ENCODE results near the gene SERHL2.

SERHL2 gene

GRCh38 chr22:42581762-42582716 is 28.3 kb downstream of the SERHL2 start:
- H3K9ac ChIP-seq (ENCODE audit: low read length in 5 of 5) = peak overlapping the region in 4 of 5 donors; percentile 56 to 79 (median 78)
- peaks cover 0 to 62% (median 51%) of the 10 kb centered on the region in 5 donors for H3K36me3 ChIP-seq (ENCODE audit: control insufficient read depth in 5 of 5, insufficient read depth in 5 of 5, low read length in 5 of 5)
- H3K27me3 ChIP-seq (ENCODE audit: control insufficient read depth in 5 of 5, insufficient read depth in 4 of 5, low read length in 5 of 5) = no peaks in the 10 kb centered on the region
- H3K4me3 ChIP-seq (ENCODE audit: low read depth in 1 of 5, low read length in 5 of 5) = peak overlapping the region; percentile 67 to 78 (median 68)
- peaks cover 0 to 15% (median 11%) of the 10 kb centered on the region in 5 donors for H3K4me1 ChIP-seq (ENCODE audit: control insufficient read depth in 5 of 5, insufficient read depth in 5 of 5, low read length in 5 of 5)
- no peaks in the 10 kb centered on the region for H3K9me3 ChIP-seq (ENCODE audit: control insufficient read depth in 5 of 5, low read length in 5 of 5)
- no peak overlapping the region for H3K27ac ChIP-seq (ENCODE audit: low read depth, low read length)

GRCh38 chr22:42582987-42583386 is 29.2 kb downstream of the SERHL2 start:
- Histone ChIP-seq H3K9me3 (ENCODE audit: control insufficient read depth in 5 of 5, low read length in 5 of 5) (no peaks in the 10 kb centered on the region), H3K27ac (ENCODE audit: low read depth, low read length) (no peak overlapping the region), H3K4me1 (ENCODE audit: control insufficient read depth in 5 of 5, insufficient read depth in 5 of 5, low read length in 5 of 5) (peaks cover 0 to 15% (median 11%) of the 10 kb centered on the region in 5 donors), H3K36me3 (ENCODE audit: control insufficient read depth in 5 of 5, insufficient read depth in 5 of 5, low read length in 5 of 5) (peaks cover 3 to 62% (median 52%) of the 10 kb centered on the region in 5 donors), H3K9ac (ENCODE audit: low read length in 5 of 5) (no peak overlapping the region), H3K27me3 (ENCODE audit: control insufficient read depth in 5 of 5, insufficient read depth in 4 of 5, low read length in 5 of 5) (no peaks in the 10 kb centered on the region), H3K4me3 (ENCODE audit: low read depth in 1 of 5, low read length in 5 of 5) (no peak overlapping the region)

GRCh38 chr22:42584364-42584940 is 30.7 kb downstream of the SERHL2 start:
- Histone ChIP-seq H3K9ac (ENCODE audit: low read length in 5 of 5) (no peak overlapping the region), H3K27ac (ENCODE audit: low read depth, low read length) (no peak overlapping the region), H3K36me3 (ENCODE audit: control insufficient read depth in 5 of 5, insufficient read depth in 5 of 5, low read length in 5 of 5) (peaks cover 3 to 64% (median 47%) of the 10 kb centered on the region in 5 donors), H3K27me3 (ENCODE audit: control insufficient read depth in 5 of 5, insufficient read depth in 4 of 5, low read length in 5 of 5) (no peaks in the 10 kb centered on the region), H3K9me3 (ENCODE audit: control insufficient read depth in 5 of 5, low read length in 5 of 5) (no peaks in the 10 kb centered on the region), H3K4me3 (ENCODE audit: low read depth in 1 of 5, low read length in 5 of 5) (no peak overlapping the region), H3K4me1 (ENCODE audit: control insufficient read depth in 5 of 5, insufficient read depth in 5 of 5, low read length in 5 of 5) (peaks cover 0 to 15% (median 11%) of the 10 kb centered on the region in 5 donors)

- Histone ChIP-seq H3K4me3 (ENCODE audit: low read depth in 1 of 5, low read length in 5 of 5) (no peak overlapping the region), H3K27ac (ENCODE audit: low read depth, low read length) (no peak overlapping the region), H3K9me3 (ENCODE audit: control insufficient read depth in 5 of 5, low read length in 5 of 5) (no peaks in the 10 kb centered on the region), H3K9ac (ENCODE audit: low read length in 5 of 5) (no peak overlapping the region), H3K27me3 (ENCODE audit: control insufficient read depth in 5 of 5, insufficient read depth in 4 of 5, low read length in 5 of 5) (no peaks in the 10 kb centered on the region), H3K4me1 (ENCODE audit: control insufficient read depth in 5 of 5, insufficient read depth in 5 of 5, low read length in 5 of 5) (peaks cover 0 to 15% (median 11%) of the 10 kb centered on the region in 5 donors), H3K36me3 (ENCODE audit: control insufficient read depth in 5 of 5, insufficient read depth in 5 of 5, low read length in 5 of 5) (peaks cover 3 to 64% (median 49%) of the 10 kb centered on the region in 5 donors)
These were observed 31.3 kb downstream of the SERHL2 start for GRCh38 chr22:42585096-42585495.

GRCh38 chr22:42586381-42586780 is 32.6 kb downstream of the SERHL2 start:
- Histone ChIP-seq H3K27me3 (ENCODE audit: control insufficient read depth in 5 of 5, insufficient read depth in 4 of 5, low read length in 5 of 5) (no peaks in the 10 kb centered on the region), H3K4me1 (ENCODE audit: control insufficient read depth in 5 of 5, insufficient read depth in 5 of 5, low read length in 5 of 5) (peaks cover 0 to 8% (median 6%) of the 10 kb centered on the region in 5 donors), H3K27ac (ENCODE audit: low read depth, low read length) (no peak overlapping the region), H3K4me3 (ENCODE audit: low read depth in 1 of 5, low read length in 5 of 5) (no peak overlapping the region), H3K36me3 (ENCODE audit: control insufficient read depth in 5 of 5, insufficient read depth in 5 of 5, low read length in 5 of 5) (peaks cover 6 to 73% (median 56%) of the 10 kb centered on the region in 5 donors), H3K9ac (ENCODE audit: low read length in 5 of 5) (no peak overlapping the region), H3K9me3 (ENCODE audit: control insufficient read depth in 5 of 5, low read length in 5 of 5) (no peaks in the 10 kb centered on the region)

- Histone ChIP-seq H3K27ac (ENCODE audit: low read depth, low read length) (no peak overlapping the region), H3K4me3 (ENCODE audit: low read depth in 1 of 5, low read length in 5 of 5) (no peak overlapping the region), H3K4me1 (ENCODE audit: control insufficient read depth in 5 of 5, insufficient read depth in 5 of 5, low read length in 5 of 5) (no peaks in the 10 kb centered on the region), H3K9me3 (ENCODE audit: control insufficient read depth in 5 of 5, low read length in 5 of 5) (no peaks in the 10 kb centered on the region), H3K9ac (ENCODE audit: low read length in 5 of 5) (no peak overlapping the region), H3K27me3 (ENCODE audit: control insufficient read depth in 5 of 5, insufficient read depth in 4 of 5, low read length in 5 of 5) (no peaks in the 10 kb centered on the region), H3K36me3 (ENCODE audit: control insufficient read depth in 5 of 5, insufficient read depth in 5 of 5, low read length in 5 of 5) (peaks cover 11 to 86% (median 69%) of the 10 kb centered on the region in 5 donors)
These were observed 33.9 kb downstream of the SERHL2 start for GRCh38 chr22:42587588-42588175.

GRCh38 chr22:42591987-42592386 is 38.2 kb downstream of the SERHL2 start:
- Histone ChIP-seq H3K27me3 (ENCODE audit: control insufficient read depth in 5 of 5, insufficient read depth in 4 of 5, low read length in 5 of 5) (no peaks in the 10 kb centered on the region), H3K9ac (ENCODE audit: low read length in 5 of 5) (no peak overlapping the region), H3K27ac (ENCODE audit: low read depth, low read length) (no peak overlapping the region), H3K4me1 (ENCODE audit: control insufficient read depth in 5 of 5, insufficient read depth in 5 of 5, low read length in 5 of 5) (peaks cover 0 to 15% (median 12%) of the 10 kb centered on the region in 5 donors), H3K9me3 (ENCODE audit: control insufficient read depth in 5 of 5, low read length in 5 of 5) (no peaks in the 10 kb centered on the region), H3K4me3 (ENCODE audit: low read depth in 1 of 5, low read length in 5 of 5) (no peak overlapping the region), H3K36me3 (ENCODE audit: control insufficient read depth in 5 of 5, insufficient read depth in 5 of 5, low read length in 5 of 5) (peaks cover 11 to 87% (median 72%) of the 10 kb centered on the region in 5 donors)

GRCh38 chr22:42595434-42595833 is 41.7 kb downstream of the SERHL2 start:
- peaks cover 7 to 93% (median 75%) of the 10 kb centered on the region in 5 donors for H3K36me3 ChIP-seq (ENCODE audit: control insufficient read depth in 5 of 5, insufficient read depth in 5 of 5, low read length in 5 of 5)
- no peaks in the 10 kb centered on the region for H3K9me3 ChIP-seq (ENCODE audit: control insufficient read depth in 5 of 5, low read length in 5 of 5)
- no peak overlapping the region for H3K9ac ChIP-seq (ENCODE audit: low read length in 5 of 5)
- peaks cover 0 to 16% (median 13%) of the 10 kb centered on the region in 5 donors for H3K4me1 ChIP-seq (ENCODE audit: control insufficient read depth in 5 of 5, insufficient read depth in 5 of 5, low read length in 5 of 5)
- H3K27me3 ChIP-seq (ENCODE audit: control insufficient read depth in 5 of 5, insufficient read depth in 4 of 5, low read length in 5 of 5) = no peaks in the 10 kb centered on the region
- no peak overlapping the region for H3K4me3 ChIP-seq (ENCODE audit: low read depth in 1 of 5, low read length in 5 of 5)
- no peak overlapping the region for H3K27ac ChIP-seq (ENCODE audit: low read depth, low read length)

- no peaks in the 10 kb centered on the region for H3K9me3 ChIP-seq (ENCODE audit: control insufficient read depth in 5 of 5, low read length in 5 of 5)
- peaks cover 5 to 93% (median 77%) of the 10 kb centered on the region in 5 donors for H3K36me3 ChIP-seq (ENCODE audit: control insufficient read depth in 5 of 5, insufficient read depth in 5 of 5, low read length in 5 of 5)
- H3K4me3 ChIP-seq (ENCODE audit: low read depth in 1 of 5, low read length in 5 of 5) = no peak overlapping the region
- H3K27ac ChIP-seq (ENCODE audit: low read depth, low read length) = no peak overlapping the region
- peaks cover 0 to 16% (median 13%) of the 10 kb centered on the region in 5 donors for H3K4me1 ChIP-seq (ENCODE audit: control insufficient read depth in 5 of 5, insufficient read depth in 5 of 5, low read length in 5 of 5)
- no peaks in the 10 kb centered on the region for H3K27me3 ChIP-seq (ENCODE audit: control insufficient read depth in 5 of 5, insufficient read depth in 4 of 5, low read length in 5 of 5)
- H3K9ac ChIP-seq (ENCODE audit: low read length in 5 of 5) = no peak overlapping the region
These were observed 42.6 kb downstream of the SERHL2 start for GRCh38 chr22:42596336-42596735.

All from subcutaneous abdominal adipose tissue (tissue), 5 donors.